NCI-H345 (cell line): ENCODE data around the gene TPO.

Experiments used
- DNase-seq: peaks from one replicate; lab custom pipeline; 2025; lab: John Stamatoyannopoulos, UW

Gene TPO

DNA sequence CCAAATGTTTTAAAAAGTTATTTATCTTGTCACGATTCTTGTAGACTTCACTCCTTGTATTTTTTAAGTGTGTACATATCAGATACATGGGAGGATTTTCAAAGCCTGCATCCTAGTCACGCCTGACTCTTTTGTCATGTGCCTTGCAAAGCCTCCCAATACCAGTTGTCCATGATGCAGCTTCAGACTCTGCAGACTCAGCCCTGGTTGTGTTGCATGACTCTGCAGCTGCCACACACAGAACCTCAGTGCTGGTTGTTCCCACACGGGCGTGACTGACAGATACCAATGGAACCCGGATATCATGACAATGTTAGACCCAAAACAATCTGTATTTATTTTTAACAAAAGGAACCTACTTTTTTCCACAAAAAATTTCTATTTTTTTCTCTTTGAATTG lies 38.2 kb downstream of the TPO start:
- no peak for DNase-seq

DNA sequence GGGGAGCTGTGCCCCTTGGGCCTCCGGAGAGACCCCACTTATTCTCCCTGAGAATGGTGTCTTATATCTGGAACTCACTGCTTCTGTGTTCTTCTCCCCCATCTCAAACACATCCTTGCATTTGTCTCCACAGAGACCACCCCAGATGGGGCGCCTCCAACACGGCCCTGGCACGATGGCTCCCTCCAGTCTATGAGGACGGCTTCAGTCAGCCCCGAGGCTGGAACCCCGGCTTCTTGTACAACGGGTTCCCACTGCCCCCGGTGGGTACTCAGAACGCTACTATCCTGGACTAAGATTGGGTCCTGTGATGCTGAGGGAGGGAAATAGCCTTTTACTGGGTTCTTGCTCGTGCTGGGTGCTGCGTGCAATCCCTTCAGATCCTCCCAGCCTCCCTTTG lies 40.3 kb downstream of the TPO start:
- no peak for DNase-seq

GRCh38 chr2:1454346-1454745 lies 41.1 kb downstream of the TPO start:
- no peak for DNase-seq

GRCh38 chr2:1455466-1455865 lies 42.2 kb downstream of the TPO start:
- DNase-seq = no peak

DNA sequence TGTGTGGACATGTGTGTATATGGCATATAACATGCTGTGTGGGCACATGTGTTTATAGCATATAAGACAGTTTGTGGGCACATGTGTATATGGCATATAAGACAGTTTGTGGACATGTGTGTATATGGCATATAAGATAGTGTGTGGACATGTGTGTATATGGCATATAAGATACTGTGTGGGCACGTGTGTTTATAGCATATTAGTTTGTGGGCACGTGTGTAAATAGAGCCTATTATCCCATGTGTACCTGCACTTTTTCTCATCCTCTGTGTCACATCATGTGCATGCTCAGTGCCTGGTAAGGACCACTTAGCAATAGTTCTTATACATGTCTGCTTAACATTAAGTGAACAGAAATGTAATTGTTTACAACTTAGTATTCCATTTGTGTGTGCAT lies 45.2 kb downstream of the TPO start:
- no peak for DNase-seq

- DNase-seq = no peak
Measured at GRCh38 chr2:1459727-1460126, 46.5 kb downstream of the TPO start.

DNA sequence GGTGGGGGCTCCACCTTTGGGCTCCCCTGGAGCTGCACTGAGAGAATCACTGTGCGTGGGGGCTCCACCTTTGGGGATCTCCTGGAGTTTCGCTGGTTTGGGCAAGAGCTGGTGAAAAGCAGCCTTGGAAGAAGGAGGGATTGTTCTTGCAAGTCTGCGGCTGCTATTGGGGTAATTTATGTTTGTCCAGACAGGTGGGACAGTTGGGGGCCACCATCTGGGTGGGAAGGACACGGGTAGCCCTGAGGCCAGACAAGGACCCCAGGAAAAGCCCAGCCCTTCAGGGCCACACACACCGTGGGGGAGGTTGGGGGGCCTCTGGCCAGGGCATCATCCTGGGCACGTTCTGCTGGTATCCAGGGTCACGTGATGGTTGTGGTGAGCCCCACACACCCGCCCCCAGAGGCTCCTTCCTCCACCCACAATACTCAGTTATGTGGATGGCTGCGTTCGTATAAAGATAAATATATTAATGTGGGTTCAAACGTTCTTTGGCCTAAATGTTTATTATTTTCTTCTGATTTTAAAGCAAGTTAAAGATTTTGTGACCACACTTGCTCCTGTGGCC lies 47.7 kb downstream of the TPO start:
- no peak for DNase-seq

DNA sequence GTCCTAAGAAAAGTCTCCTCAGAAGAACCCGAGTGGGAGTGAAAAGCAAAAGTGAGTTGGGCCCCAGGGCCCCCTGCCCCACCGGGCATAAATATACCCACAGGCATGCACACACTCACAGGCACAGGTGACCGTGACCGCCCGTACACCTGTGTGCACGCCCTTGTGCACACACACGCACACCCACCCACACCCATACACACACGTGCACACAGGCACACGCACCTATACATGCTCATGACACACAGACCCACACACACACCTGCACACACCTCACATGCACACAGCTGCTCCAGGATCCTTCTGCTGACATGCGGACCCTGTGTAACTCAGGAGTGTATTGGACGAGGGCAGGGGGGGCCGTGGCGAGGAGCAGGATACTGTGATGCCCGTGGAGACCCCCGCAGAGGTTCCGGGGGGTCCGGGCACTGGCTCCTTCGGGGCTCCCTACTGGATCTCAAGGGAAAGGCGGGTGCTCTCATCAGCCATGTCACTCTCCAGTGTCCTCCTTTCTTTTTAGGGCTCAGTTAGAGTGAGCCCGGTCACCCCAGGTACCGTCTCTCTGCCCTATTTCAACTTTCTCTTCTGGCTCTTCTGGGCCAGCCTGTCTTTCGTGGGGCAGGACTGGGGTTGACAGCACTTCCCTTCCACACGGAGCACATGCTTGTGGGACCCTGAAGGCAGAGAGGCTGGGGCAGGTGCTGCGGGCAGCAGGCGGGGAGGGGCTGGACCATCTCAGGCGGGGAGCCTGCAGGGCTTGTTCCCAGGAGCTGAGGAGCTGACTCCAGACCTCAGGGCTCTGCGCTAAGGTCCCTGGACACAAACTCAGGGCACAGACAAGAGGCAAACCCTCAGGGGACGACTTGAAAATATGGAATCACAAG lies 48.5 kb downstream of the TPO start:
- no peak for DNase-seq

DNA sequence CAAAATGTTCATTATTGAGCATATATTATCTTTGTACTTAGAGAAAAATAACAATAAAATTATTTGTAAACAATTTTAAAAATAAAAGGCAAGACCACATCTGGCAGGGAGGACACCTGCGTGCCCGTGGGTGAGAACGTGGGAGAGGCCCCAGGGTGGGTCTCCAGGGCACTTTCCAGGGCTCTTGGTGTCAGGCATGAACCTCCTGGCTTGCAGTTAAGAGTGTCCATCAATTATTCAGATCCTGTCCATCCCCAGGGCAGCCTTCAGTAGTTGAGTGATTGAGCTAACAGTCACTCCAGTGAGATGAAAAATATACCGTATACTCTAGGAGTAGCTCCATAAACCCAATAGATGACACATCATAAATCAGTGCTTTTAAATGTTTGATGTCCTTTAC lies 49.7 kb downstream of the TPO start:
- DNase-seq = no peak

- DNase-seq = no peak
Measured at GRCh38 chr2:1472350-1472749, 59.1 kb downstream of the TPO start.

DNA sequence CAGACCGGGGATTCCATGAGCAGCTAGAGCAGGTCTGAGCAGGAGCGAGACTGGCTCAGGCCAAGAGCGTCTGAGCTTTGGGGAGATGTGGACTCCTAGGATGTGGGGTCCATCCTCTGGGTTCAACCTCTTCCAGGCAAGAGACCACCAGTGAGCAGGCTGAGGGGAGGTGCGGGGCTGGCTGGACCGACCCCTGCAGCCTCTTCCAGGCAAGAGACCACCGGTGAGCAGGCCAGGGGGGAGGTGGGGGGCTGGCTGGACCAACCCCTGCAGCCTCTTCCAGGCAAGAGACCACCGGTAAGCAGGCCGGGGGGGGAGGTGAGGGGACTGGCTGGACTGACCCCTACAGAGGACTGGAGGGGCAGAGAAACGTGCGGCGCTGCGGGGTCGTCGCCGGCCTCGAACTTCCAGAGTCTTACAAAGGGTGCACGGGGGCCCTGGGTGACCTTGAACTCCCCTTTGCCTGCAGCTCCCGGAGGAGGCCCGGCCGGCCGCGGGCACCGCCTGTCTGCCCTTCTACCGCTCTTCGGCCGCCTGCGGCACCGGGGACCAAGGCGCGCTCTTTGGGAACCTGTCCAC lies 63.4 kb downstream of the TPO start:
- DNase-seq = no peak

DNA sequence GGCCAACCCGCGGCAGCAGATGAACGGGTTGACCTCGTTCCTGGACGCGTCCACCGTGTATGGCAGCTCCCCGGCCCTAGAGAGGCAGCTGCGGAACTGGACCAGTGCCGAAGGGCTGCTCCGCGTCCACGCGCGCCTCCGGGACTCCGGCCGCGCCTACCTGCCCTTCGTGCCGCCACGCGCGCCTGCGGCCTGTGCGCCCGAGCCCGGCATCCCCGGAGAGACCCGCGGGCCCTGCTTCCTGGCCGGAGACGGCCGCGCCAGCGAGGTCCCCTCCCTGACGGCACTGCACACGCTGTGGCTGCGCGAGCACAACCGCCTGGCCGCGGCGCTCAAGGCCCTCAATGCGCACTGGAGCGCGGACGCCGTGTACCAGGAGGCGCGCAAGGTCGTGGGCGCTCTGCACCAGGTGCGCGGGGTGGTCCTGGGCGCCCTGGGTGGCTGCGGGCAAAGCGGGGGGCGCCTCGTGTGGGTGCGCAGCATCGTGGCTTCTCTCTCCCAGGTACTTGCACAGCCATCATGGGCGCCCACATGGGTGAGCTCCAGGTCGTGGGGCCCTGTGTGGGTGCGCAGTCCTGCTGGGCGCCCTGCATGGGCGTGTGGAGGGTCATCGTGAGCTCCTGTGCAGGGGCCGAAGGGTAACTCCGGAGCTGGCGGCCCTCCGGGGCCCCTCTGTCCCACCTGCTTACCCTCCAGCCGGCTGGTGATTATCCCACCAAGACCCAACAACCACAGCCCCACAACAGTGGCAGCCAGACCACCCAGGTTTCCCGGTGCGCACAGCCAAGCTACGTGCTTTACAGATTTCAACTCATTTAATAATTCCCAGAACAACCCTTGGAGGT lies 64.2 kb downstream of the TPO start:
- DNase-seq = no peak

- DNase-seq = no peak
Measured at GRCh38 chr2:1478311-1479305, 65.3 kb downstream of the TPO start.

DNA sequence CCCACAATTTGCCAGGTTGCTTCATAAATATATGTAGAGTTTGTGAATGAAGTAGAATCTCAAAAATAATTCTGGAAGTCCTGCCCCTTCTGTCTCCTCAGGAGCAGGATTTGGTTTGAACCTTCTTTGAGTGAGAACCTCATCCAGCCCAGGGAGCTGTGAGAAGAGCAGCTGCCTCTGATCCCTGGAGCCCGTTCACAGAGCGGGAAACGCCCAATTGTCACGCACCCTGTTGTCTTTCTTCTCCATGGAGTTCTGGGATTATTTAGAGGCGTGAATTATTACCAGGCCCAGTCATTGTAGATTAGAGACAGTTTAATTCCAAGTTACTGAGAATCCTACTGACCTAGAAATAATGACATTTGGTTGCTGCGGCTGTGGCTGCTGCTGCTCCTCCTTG lies 66.1 kb downstream of the TPO start:
- no peak for DNase-seq

DNA sequence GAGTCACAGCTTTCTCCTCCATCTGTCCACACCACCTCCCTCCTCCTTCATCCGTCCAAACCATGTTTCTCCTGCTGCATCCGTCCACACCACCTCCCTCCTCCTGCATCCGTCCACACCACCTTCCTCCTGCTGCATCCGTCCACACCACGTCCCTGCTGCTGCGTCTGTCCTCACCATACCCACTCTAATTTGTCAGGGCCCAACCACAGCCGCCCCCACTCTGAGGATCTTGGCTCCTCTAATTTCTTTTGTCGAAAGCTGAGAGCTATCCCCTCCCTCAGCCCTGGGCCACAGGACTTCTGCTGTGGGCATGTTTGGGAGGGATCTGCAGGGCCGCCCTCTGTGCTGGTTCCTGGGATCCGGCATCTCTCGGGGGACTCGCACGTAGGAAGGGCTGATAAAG lies 67.4 kb downstream of the TPO start:
- DNase-seq = no peak

GRCh38 chr2:1481406-1482252 lies 68.4 kb downstream of the TPO start:
- no peak for DNase-seq

- DNase-seq = no peak
Measured at GRCh38 chr2:1482253-1482675, 69.0 kb downstream of the TPO start.

GRCh38 chr2:1482981-1483380 lies 69.7 kb downstream of the TPO start:
- DNase-seq = no peak

GRCh38 chr2:1483551-1483950 lies 70.3 kb downstream of the TPO start:
- no peak for DNase-seq

DNA sequence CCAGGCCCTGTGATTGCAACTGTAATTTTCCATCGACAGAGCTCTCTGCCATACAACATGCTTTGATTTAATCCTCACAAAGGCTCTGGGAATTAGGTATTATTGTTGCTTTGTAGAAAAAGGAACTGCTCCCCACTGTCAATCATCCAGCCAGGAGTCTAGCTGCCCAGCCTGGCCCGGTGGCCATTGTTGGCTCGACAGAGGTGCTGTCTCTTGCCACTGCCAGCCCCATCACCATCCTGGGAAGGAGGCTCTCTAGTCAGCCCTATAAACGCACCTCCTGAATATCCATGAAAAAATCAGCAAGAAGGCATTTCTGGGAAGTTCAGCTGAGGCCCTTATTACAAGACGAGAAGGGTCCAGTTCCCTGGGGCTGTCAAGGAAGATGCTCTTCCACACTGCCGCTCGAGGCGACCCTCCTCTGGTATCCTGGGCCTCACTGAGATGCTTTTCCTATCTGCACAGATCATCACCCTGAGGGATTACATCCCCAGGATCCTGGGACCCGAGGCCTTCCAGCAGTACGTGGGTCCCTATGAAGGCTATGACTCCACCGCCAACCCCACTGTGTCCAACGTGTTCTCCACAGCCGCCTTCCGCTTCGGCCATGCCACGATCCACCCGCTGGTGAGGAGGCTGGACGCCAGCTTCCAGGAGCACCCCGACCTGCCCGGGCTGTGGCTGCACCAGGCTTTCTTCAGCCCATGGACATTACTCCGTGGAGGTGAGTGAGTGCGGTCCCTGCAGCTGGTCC lies 71.0 kb downstream of the TPO start:
- no peak for DNase-seq
